ENCODE measurements around the gene PROCA1. TPM values are rescaled to one million over a fixed set of nuclear protein-coding genes. Genes with fewer than 3 reads are reported as not detected.
A peak's percentile ranks its signal among the peaks of the same experiment; 100 is the strongest.

The PROCA1 gene
- total and polyA plus RNA-seq, 2 of the 8 experiments (the other 6 are each of a cell fraction or from before 2014, with no cell fraction given), result 21.2 to 26.3 TPM

DNA sequence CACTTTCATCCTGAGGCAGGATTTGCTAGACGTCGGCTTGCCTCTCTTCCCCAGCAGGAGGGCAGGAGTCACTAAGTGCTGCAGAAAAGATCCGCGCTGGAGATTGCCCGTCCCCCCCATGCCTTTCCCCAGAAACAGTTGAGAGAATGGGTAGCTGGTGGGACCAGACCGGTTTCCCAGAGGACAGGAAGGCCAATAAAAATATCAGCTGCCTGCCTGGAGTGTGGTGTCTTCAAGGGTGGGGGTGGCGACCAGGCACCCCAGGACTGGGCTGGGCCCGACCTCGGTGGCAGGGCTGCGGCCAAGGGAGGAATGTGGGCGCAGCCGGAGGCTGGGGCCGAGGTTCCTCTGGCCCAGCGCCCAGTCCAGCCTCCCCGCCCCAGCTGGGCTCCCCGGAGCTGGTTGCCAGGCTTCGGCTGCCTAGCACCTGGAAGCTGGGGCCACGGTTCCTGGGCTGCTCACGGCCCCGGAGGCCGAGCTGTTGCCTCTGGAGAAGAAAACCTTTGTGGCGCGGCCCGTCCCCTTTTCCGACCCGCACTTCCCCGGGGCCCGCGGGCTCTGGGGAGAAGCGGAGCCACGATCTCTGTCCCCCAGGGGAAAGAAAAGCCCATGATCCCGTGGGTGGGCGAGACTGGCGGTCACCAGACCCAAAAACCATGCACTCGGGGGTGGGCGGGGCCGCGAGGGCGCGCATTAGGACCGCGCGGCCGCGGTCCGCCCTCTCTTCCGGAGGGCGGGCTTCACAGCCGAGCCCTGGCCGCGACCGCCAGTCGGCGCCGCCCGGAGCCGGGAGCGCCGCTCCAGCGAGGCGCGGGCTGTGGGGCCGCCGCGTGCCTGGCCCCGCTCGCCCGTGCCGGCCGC, 31.8 kb upstream of the PROCA1 start, which contains the start of gene TRAF4:
Gene TRAF4 (plus strand): TSS at position 769 of the 861 bp plus-strand sequence. CDS start 102 bp downstream, outside the sequence.
- Histone ChIP-seq H4K91ac (replicated peaks; ENCODE audit: insufficient read length, low read length) (peak within 1 kb of the TSS; percentile 91), H3K56ac (replicated peaks; ENCODE audit: insufficient read length, low read depth, low read length) (peak within 1 kb of the TSS; percentile 98), H2AK5ac (ENCODE audit: low read depth, low read length) (peak within 1 kb of the TSS; percentile 70; the same call in 1 of the 2 replicates), H2BK15ac (ENCODE audit: low read length) (peak within 1 kb of the TSS; percentile 72; the same call in 1 of the 2 replicates), H2AFZ (ENCODE audit: low read length) (no peak within 1 kb of the TSS), H2BK20ac (ENCODE audit: low read length) (peak within 1 kb of the TSS; percentile 32; the same call in 1 of the 2 replicates), H3K23me2 (ENCODE audit: low read depth, low read length) (peaks cover 23% of the 10 kb centered on the region), H3K4ac (replicated peaks; ENCODE audit: insufficient read length, low read depth, low read length) (peak within 1 kb of the TSS; percentile 95), H3K14ac (ENCODE audit: insufficient read length) (no peak within 1 kb of the TSS), H2BK120ac (replicated peaks; ENCODE audit: low read depth, low read length) (peak within 1 kb of the TSS; percentile 25), H4K5ac (ENCODE audit: insufficient read length, low read depth, low read length) (peak within 1 kb of the TSS; percentile 95), H4K8ac (ENCODE audit: extremely low read depth, insufficient read depth, low read length) (peak within 1 kb of the TSS; percentile 100), H3K27me3 (replicated peaks in 1 of 4; ENCODE audit: control insufficient read depth in 3 of 4, extremely low read depth in 1 of 4, insufficient read depth in 3 of 4, low read length in 3 of 4) (no peaks in the 10 kb centered on the region), H3K4me3 (ENCODE audit: extremely low read depth in 1 of 4, insufficient read depth in 2 of 4, low read depth in 3 of 4, low read length in 4 of 4) (peak within 1 kb of the TSS; percentile 94 to 99 (median 98)), H3K9ac (replicated peaks in 1 of 4; ENCODE audit: extremely low read depth in 1 of 4, low read depth in 3 of 4, low read length in 3 of 4) (peak within 1 kb of the TSS; percentile 78 to 98 (median 97)), H3K18ac (ENCODE audit: extremely low read depth, low read length) (peak within 1 kb of the TSS; percentile 97), H3K27ac (ENCODE audit: low read depth, low read length) (peak within 1 kb of the TSS; percentile 99), H3K36me3 (ENCODE audit: control insufficient read depth in 2 of 4, insufficient read depth in 4 of 4, low read length in 3 of 4) (peaks cover 16 to 26% (median 21%) of the 10 kb centered on the region in 4 experiments), H3K4me2 (ENCODE audit: insufficient read depth in 1 of 2, low read depth in 2 of 2, low read length in 2 of 2) (peak within 1 kb of the TSS; percentile 92 to 93), H2BK12ac (ENCODE audit: low read depth, low read length) (peak within 1 kb of the TSS; percentile 80; the same call in 1 of the 2 replicates), H3K9me3 (ENCODE audit: insufficient read depth in 2 of 2, low read depth in 1 of 2, low read length in 1 of 2) (no peaks in the 10 kb centered on the region), H4K20me1 (replicated peaks in 1 of 2; ENCODE audit: control insufficient read depth in 1 of 2, insufficient read depth in 2 of 2, low read length in 2 of 2) (peaks cover 20 to 25% of the 10 kb centered on the region in 2 experiments), H2BK5ac (ENCODE audit: low read depth, low read length) (peak within 1 kb of the TSS; percentile 99), H3K4me1 (replicated peaks in 1 of 4; ENCODE audit: control insufficient read depth in 3 of 4, insufficient read depth in 4 of 4, low read length in 3 of 4) (peaks cover 0 to 30% (median 24%) of the 10 kb centered on the region in 4 experiments; a peak in 6 of 7 replicates), H3K23ac (ENCODE audit: insufficient read length) (no peak within 1 kb of the TSS), H3K79me2 (ENCODE audit: control insufficient read depth in 1 of 2, insufficient read depth in 2 of 2, low read length in 2 of 2) (peaks cover 19 to 37% of the 10 kb centered on the region in 2 experiments), H3K79me1 (ENCODE audit: low read depth, low read length) (peaks cover 14% of the 10 kb centered on the region; the same call in 1 of the 2 replicates)
- 2% methylated on average over 43 of the region's 70 CpGs; no CpG with 5 or more reads in 1 of the 2 experiments for WGBS, 2 experiments (ENCODE audit: extremely low coverage in 1 of 2, insufficient coverage in 1 of 2, insufficient read length in 1 of 2, insufficient replicate concordance in 2 of 2, low coverage in 1 of 2, low lambda C conversion rate in 2 of 2, missing lambda C conversion rate in 1 of 2)
- ChIA-PET POLR2A (ENCODE audit: partially characterized antibody) (interaction anchor here (0.7 to 15.3 kb wide), 23 partner anchors 11 to 209 kb away, joined by 3 to 813 read pairs (median 4); partner anchors contain the start of genes NEK8, PROCA1, RPL23A and TLCD1), CTCF (ENCODE audit: partially characterized antibody) (interaction anchor here (0.7 to 5.6 kb wide), 7 partner anchors 8 to 160 kb away, joined by 3 to 70 read pairs (median 4); partner anchors contain the start of genes NEK8, RPL23A and TLCD1)
- DNase-seq (ENCODE audit: low read depth in 1 of 2, low spot score in 2 of 2) (peak in 1 of 2 experiments; percentile 87), FAIRE-seq (no peak)
- TF ChIP-seq SIN3A (conservative IDR thresholded peaks at IDR 0.05 in 1 of 2, IDR thresholded peaks at IDR 0.05 in 1 of 2; ENCODE audit: low read depth in 1 of 2, low read length in 2 of 2), result 0 out of 4 replicates have a peak, but pooled peaks have one; percentile 68
- TF ChIP-seq SAP30 (IDR thresholded peaks at IDR 0.05; ENCODE audit: insufficient read depth, insufficient replicate concordance, low read length), result no peak
- 0 out of 2 replicates have a peak, but pooled peaks have one; percentile 28 for TF ChIP-seq RBBP5 (IDR thresholded peaks at IDR 0.05; ENCODE audit: borderline replicate concordance, low read depth, low read length)
- TF ChIP-seq FOSL1 (IDR thresholded peaks at IDR 0.05; ENCODE audit: insufficient read depth, low read depth, low read length), result peak; percentile 94
- 0 out of 2 replicates have a peak, but pooled peaks have one; percentile 17 for TF ChIP-seq JUND (IDR thresholded peaks at IDR 0.05; ENCODE audit: low read length)
- peak; percentile 62 for TF ChIP-seq TBP (IDR thresholded peaks at IDR 0.05; ENCODE audit: low read depth, low read length)
- TF ChIP-seq TAF7 (optimal IDR thresholded peaks at IDR 0.05; ENCODE audit: borderline replicate concordance, low read depth, low read length), result peak; percentile 82
